Lower leg skin (tissue), 3 donors: ENCODE data around the gene FAM193A.

Source experiments
- CTCF ChIP-seq, 3 donors: fragments of 450-650 bp; IDR thresholded peaks; one replicate each; pipeline ENCODE4 v1.5.1; 2016; ENCODE audit warnings: antibody characterized with exemption in 3 of 3, mild to moderate bottlenecking in 3 of 3, moderate library complexity in 2 of 3
- POLR2A ChIP-seq, 2 donors: fragments of 450-650 bp; IDR thresholded peaks; one replicate each; pipeline ENCODE4 v1.6.1; 2016 to 2017; ENCODE audit warnings: antibody characterized with exemption in 2 of 2, mild to moderate bottlenecking in 1 of 2, moderate library complexity in 1 of 2

GRCh38 chr4:2642968-2643367, 106.5 kb downstream of the FAM193A start:
- TF ChIP-seq CTCF (IDR thresholded peaks at IDR 0.05) (no peak), POLR2A (IDR thresholded peaks at IDR 0.05) (no peak)
